GM21390 (cell line): Measurements from ENCODE around the gene BACH2.

ENCODE experiments used
- ATAC-seq: cut with Tn5 transposase; IDR thresholded peaks from one replicate; pipeline ENCODE4 v1.9.1; 2021; ENCODE audit not compliant: unreplicated experiment

Gene BACH2

GRCh38 chr6:89951574-89952104 lies 345.0 kb downstream of the BACH2 start:
- no peak for ATAC-seq

- no peak for ATAC-seq
Observed at GRCh38 chr6:89950879-89951391, 345.7 kb downstream of the BACH2 start.

- no peak for ATAC-seq
Observed at GRCh38 chr6:89950446-89950845, 346.2 kb downstream of the BACH2 start.

GRCh38 chr6:89948876-89949275 lies 347.8 kb downstream of the BACH2 start:
- no peak for ATAC-seq

- no peak for ATAC-seq
Observed at GRCh38 chr6:89944826-89945407, 351.7 kb downstream of the BACH2 start.

GRCh38 chr6:89944181-89944755 lies 352.4 kb downstream of the BACH2 start:
- ATAC-seq: no peak

GRCh38 chr6:89942601-89943000 lies 354.0 kb downstream of the BACH2 start:
- no peak for ATAC-seq

- no peak for ATAC-seq
Observed at GRCh38 chr6:89941763-89942497, 354.7 kb downstream of the BACH2 start.

- ATAC-seq: no peak
Observed at GRCh38 chr6:89941031-89941762, 355.4 kb downstream of the BACH2 start.

GRCh38 chr6:89940225-89941027 lies 356.2 kb downstream of the BACH2 start:
- peak; percentile 86 for ATAC-seq

- no peak for ATAC-seq
Observed at GRCh38 chr6:89939144-89939543, 357.5 kb downstream of the BACH2 start.

GRCh38 chr6:89938014-89938413 lies 358.6 kb downstream of the BACH2 start:
- no peak for ATAC-seq

- ATAC-seq: no peak
Observed at GRCh38 chr6:89936177-89936576, 360.5 kb downstream of the BACH2 start.

- ATAC-seq: no peak
Observed at GRCh38 chr6:89934685-89935366, 361.8 kb downstream of the BACH2 start.

- ATAC-seq: no peak
Observed at GRCh38 chr6:89932245-89932802, 364.3 kb downstream of the BACH2 start.

- ATAC-seq: no peak
Observed at GRCh38 chr6:89930789-89931188, 365.9 kb downstream of the BACH2 start.

GRCh38 chr6:89928604-89929003 lies 368.0 kb downstream of the BACH2 start:
- no peak for ATAC-seq

GRCh38 chr6:89927791-89928550 lies 368.7 kb downstream of the BACH2 start:
- no peak for ATAC-seq

- no peak for ATAC-seq
Observed at GRCh38 chr6:89927264-89927663, 369.4 kb downstream of the BACH2 start.
